IMR-90 (cell line): ENCODE results near the gene LBH. TPM values are rescaled to one million over a fixed set of nuclear protein-coding genes. Genes with fewer than 3 reads are reported as not detected.

Experiments used
- ATAC-seq: fragments of 200-7000 bp; cut with Tn5 transposase; 2 replicates; pipeline ENCODE4 v1.9.1; 2020; ENCODE audit warnings: low read depth, mild to moderate bottlenecking, moderate library complexity
- BruUV-seq: library from RNA; stranded (reverse); fragments of 400-500 nt; replicated peaks from 2 replicates; lab custom pipeline; 2021; lab: Mats Ljungman, UMichigan
- CTCF ChIA-PET: fragments of 300-600 bp; formaldehyde crosslinking; extraction: SDS; loops from one replicate; lab custom pipeline; 2021; ENCODE audit warnings: antibody characterized with exemption; lab: Yijun Ruan, JAX
- POLR2A ChIA-PET: fragments of 300-600 bp; sonication (Branson Sonifier 250); formaldehyde crosslinking; loops from one replicate; lab custom pipeline; 2022; ENCODE audit warnings: antibody characterized with exemption; ENCODE audit not compliant: unreplicated experiment; lab: Charles Lee
- DNase-seq: peaks from one replicate; pipeline ENCODE4 v3.0.0; 2013
- H2AFZ ChIP-seq: replicated peaks from 2 replicates; pipeline ENCODE3; 2013; ENCODE audit warnings: low read length, mild to moderate bottlenecking; ENCODE audit not compliant: poor library complexity
- H2AK5ac ChIP-seq: 2 replicates; pipeline ENCODE4 v1.6.1; 2013; ENCODE audit warnings: low read depth, low read length, inconsistent platforms
- H2AK9ac ChIP-seq: replicated peaks from 2 replicates; pipeline ENCODE3; 2013; ENCODE audit warnings: mild to moderate bottlenecking, low read depth, low read length, moderate library complexity; ENCODE audit not compliant: poor library complexity
- H2BK120ac ChIP-seq: 2 replicates; pipeline ENCODE4 v1.6.1; 2013; ENCODE audit warnings: low read depth, low read length, inconsistent platforms
- H2BK15ac ChIP-seq: 3 replicates; pipeline ENCODE4 v1.6.1; 2013; ENCODE audit warnings: low read depth, low read length, inconsistent platforms
- H2BK20ac ChIP-seq: 2 replicates; pipeline ENCODE4 v1.6.1; 2013; ENCODE audit warnings: low read depth, mild to moderate bottlenecking, inconsistent platforms, low read length, moderate library complexity
- H2BK5ac ChIP-seq: 2 replicates; pipeline ENCODE4 v1.6.1; 2013; ENCODE audit warnings: mild to moderate bottlenecking, low read depth, low read length, inconsistent platforms; ENCODE audit not compliant: poor library complexity, severe bottlenecking
- H3K14ac ChIP-seq: replicated peaks from 2 replicates; pipeline ENCODE4 v1.6.1; 2013; ENCODE audit warnings: low read depth, low read length, inconsistent platforms
- H3K18ac ChIP-seq: 2 replicates; pipeline ENCODE4 v1.6.1; 2013; ENCODE audit warnings: low read depth, low read length, control low read depth
- H3K23ac ChIP-seq: 2 replicates; pipeline ENCODE4 v1.6.1; 2013; ENCODE audit warnings: low read depth, low read length, inconsistent platforms
- H3K27ac ChIP-seq: 2 replicates; pipeline ENCODE4 v1.5.1; 2013; ENCODE audit warnings: mild to moderate bottlenecking, control low read depth, low read length; ENCODE audit not compliant: insufficient read depth
- H3K27me3 ChIP-seq: 2 replicates; pipeline ENCODE4 v1.6.1; 2013; ENCODE audit warnings: low read length; ENCODE audit not compliant: control insufficient read depth, insufficient read depth
- H3K36me3 ChIP-seq: 2 replicates; pipeline ENCODE4 v1.6.1; 2013; ENCODE audit warnings: low read length, mixed read lengths; ENCODE audit not compliant: control insufficient read depth, insufficient read depth
- H3K4ac ChIP-seq: 2 replicates; pipeline ENCODE4 v1.6.1; 2013; ENCODE audit warnings: low read depth, low read length, inconsistent platforms
- H3K4me1 ChIP-seq: 2 replicates; pipeline ENCODE4 v1.6.1; 2013; ENCODE audit warnings: low read length, mixed read lengths; ENCODE audit not compliant: control insufficient read depth, insufficient read depth
- H3K4me2 ChIP-seq: 2 replicates; pipeline ENCODE4 v1.6.1; 2013; ENCODE audit warnings: low read depth, mild to moderate bottlenecking, control low read depth, low read length, moderate library complexity
- H3K4me3 ChIP-seq: 2 replicates; pipeline ENCODE4 v1.5.1; 2013; ENCODE audit warnings: low read depth, mild to moderate bottlenecking, control low read depth, low read length, moderate library complexity; ENCODE audit not compliant: insufficient read depth
- H3K56ac ChIP-seq: 2 replicates; pipeline ENCODE4 v1.6.1; 2013; ENCODE audit warnings: low read length, inconsistent platforms; ENCODE audit not compliant: insufficient read depth; ENCODE audit errors: extremely low read depth
- H3K79me1 ChIP-seq, 2 experiments: 2 replicates each; pipeline ENCODE4 v1.6.1; 2013; ENCODE audit warnings: low read length in 2 of 2, inconsistent platforms in 1 of 2, low read depth in 1 of 2
- H3K9ac ChIP-seq: 2 replicates; pipeline ENCODE4 v1.6.1; 2013; ENCODE audit warnings: low read depth, low read length, control low read depth
- H3K9me1 ChIP-seq: 2 replicates; pipeline ENCODE4 v1.6.1; 2013; ENCODE audit warnings: low read length, inconsistent platforms; ENCODE audit not compliant: insufficient read depth
- H3K9me3 ChIP-seq: 2 replicates; pipeline ENCODE4 v1.6.1; 2013; ENCODE audit warnings: low read length; ENCODE audit not compliant: control insufficient read depth, insufficient read depth
- H4K20me1 ChIP-seq: 2 replicates; pipeline ENCODE4 v1.6.1; 2013; ENCODE audit warnings: low read length, inconsistent platforms; ENCODE audit not compliant: insufficient read depth
- H4K5ac ChIP-seq: 2 replicates; pipeline ENCODE4 v1.6.1; 2013; ENCODE audit warnings: mild to moderate bottlenecking, low read depth, low read length, control low read depth
- H4K8ac ChIP-seq, 2 experiments: 2 replicates each; pipeline ENCODE4 v1.6.1; 2013; ENCODE audit warnings: low read depth in 2 of 2, low read length in 2 of 2, control low read depth in 1 of 2, inconsistent platforms in 1 of 2
- H4K91ac ChIP-seq: 2 replicates; pipeline ENCODE4 v1.6.1; 2013; ENCODE audit warnings: low read depth, low read length, inconsistent platforms; ENCODE audit not compliant: insufficient read depth
- CEBPB ChIP-seq: IDR thresholded peaks from 2 replicates; pipeline ENCODE4 v1.6.1; 2012; ENCODE audit warnings: low read depth, low read length, improper control_type of control experiment
- CHD1 ChIP-seq: IDR thresholded peaks from 2 replicates; pipeline ENCODE4 v1.6.1; 2012; ENCODE audit warnings: low read depth, low read length, improper control_type of control experiment
- MXI1 ChIP-seq: IDR thresholded peaks from 2 replicates; pipeline ENCODE4 v1.6.1; 2012; ENCODE audit warnings: low read depth, mild to moderate bottlenecking, low read length, moderate library complexity, borderline replicate concordance
- NFE2L2 ChIP-seq: fragments of 150-350 bp; IDR thresholded peaks from 2 replicates; pipeline ENCODE4 v1.6.1; 2016; ENCODE audit warnings: low read depth, mild to moderate bottlenecking, low read length
- RAD21 ChIP-seq: IDR thresholded peaks from 2 replicates; pipeline ENCODE4 v1.6.1; 2012; ENCODE audit warnings: low read length, improper control_type of control experiment
- WGBS, 2 experiments: methylation state at CpG; one replicate each; pipeline versions ENCODE4 v1.1.5 to v1.1.7; 2013; ENCODE audit warnings: missing lambda C conversion rate in 2 of 2; ENCODE audit not compliant: insufficient read length in 1 of 2; ENCODE audit errors: extremely low coverage in 2 of 2; 5-methylcytosine and 5-hydroxymethylcytosine counted together
- dilution Hi-C: fragments of 300-500 bp; cut with HindIII; formaldehyde crosslinking; loops from one replicate; pipeline ENCODE4 v1.14.3; 2018; ENCODE audit warnings: low sequenced_read_pairs; ENCODE audit not compliant: unreplicated experiment
- in situ Hi-C: fragments of 300-500 bp; cut with MboI; formaldehyde crosslinking; loops from 3 replicates; pipeline ENCODE4 v1.14.3; 2019; ENCODE audit warnings: low sequenced_read_pairs, inconsistent platforms, mixed read lengths
- intact Hi-C: fragments of 100-400 bp; cut with micrococcal nuclease; formaldehyde crosslinking; loops from 2 replicates; pipeline ENCODE4 v1.10.0; 2022
- polyA plus RNA-seq, 3 experiments: library from polyadenylated mRNA; depleted of rRNA; stranded (reverse); fragments of >200 nt; gene quantifications; 2 replicates each; pipeline ENCODE4 v1.2.3, GENCODE V29; 2012; ENCODE audit warnings: low replicate concordance in 1 of 3
- total RNA-seq: library from RNA; depleted of rRNA; stranded (reverse); fragments of >200 nt; gene quantifications from 2 replicates; pipeline ENCODE4 v1.2.3, GENCODE V29; 2012
- TF ChIP-seq, protein P1 (sequence below): fragments of 150-350 bp; IDR thresholded peaks from 2 replicates; pipeline ENCODE4 v1.6.1; 2017; ENCODE audit warnings: mild to moderate bottlenecking, antibody characterized with exemption, low read length, low read depth

LBH gene
- total and polyA plus RNA-seq, 2 of the 4 experiments (the other 2 are of a cell fraction) = 158 to 202 TPM

DNA sequence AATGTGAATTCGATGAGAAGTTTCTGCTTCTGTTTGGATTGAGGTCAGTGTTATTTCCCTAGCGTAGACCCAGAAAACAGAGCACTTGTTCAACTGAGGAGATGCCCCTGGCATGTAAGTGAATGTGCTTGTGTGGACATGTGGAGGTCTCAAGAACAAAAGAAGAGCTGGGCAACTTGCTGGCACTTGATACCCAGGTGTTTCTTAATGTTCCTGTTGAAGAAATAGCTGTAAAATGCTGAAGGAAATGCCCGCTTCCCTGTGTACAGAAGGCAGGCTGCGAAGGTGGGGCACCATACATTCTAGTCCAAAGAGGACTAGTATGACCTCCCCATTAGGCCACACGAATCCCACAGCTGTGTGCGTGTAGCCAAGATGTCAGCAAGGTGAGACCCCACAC is 9.8 kb upstream of the LBH start:
- Histone ChIP-seq H4K8ac (no peak overlapping the region), H3K27ac (no peak overlapping the region), H3K27me3 (no peaks in the 10 kb centered on the region; the same call in 1 of the 2 replicates), H3K9me1 (peaks cover 10% of the 10 kb centered on the region), H3K4ac (no peak overlapping the region), H3K14ac (no peak overlapping the region), H3K36me3 (no peaks in the 10 kb centered on the region), H2BK15ac (no peak overlapping the region), H3K9ac (no peak overlapping the region), H2BK5ac (no peak overlapping the region), H4K20me1 (no peaks in the 10 kb centered on the region), H3K9me3 (no peaks in the 10 kb centered on the region), H2AK9ac (peak overlapping the region; percentile 34), H2AK5ac (no peak overlapping the region), H4K5ac (no peak overlapping the region), H3K4me1 (peaks cover 9% of the 10 kb centered on the region), H3K23ac (no peak overlapping the region), H2AFZ (no peak overlapping the region), H2BK120ac (no peak overlapping the region), H4K91ac (no peak overlapping the region), H3K56ac (no peak overlapping the region), H3K79me1 (peaks cover 5 to 6% of the 10 kb centered on the region in 2 experiments; a peak in 3 of 4 replicates), H3K4me2 (no peak overlapping the region), H3K18ac (no peak overlapping the region), H2BK20ac (no peak overlapping the region), H3K4me3 (no peak overlapping the region)
- dilution Hi-C loops = no loop called here
- intact Hi-C loops = no loop called here
- 100% methylated on average over 1 of the region's 6 CpGs; no CpG with 5 or more reads in 1 of the 2 experiments for WGBS, 2 experiments
- POLR2A ChIA-PET = no interaction called here
- DNase-seq = no peak
- CTCF ChIA-PET = interaction anchor here (1.1 to 1.7 kb wide), 2 partner anchors 57 to 490 kb away, joined by 3 to 6 read pairs; no protein-coding TSS in a partner anchor
- no peak for TF ChIP-seq RAD21
- TF ChIP-seq CHD1 = no peak
- no peak for TF ChIP-seq CEBPB
- TF ChIP-seq, protein P1, sequence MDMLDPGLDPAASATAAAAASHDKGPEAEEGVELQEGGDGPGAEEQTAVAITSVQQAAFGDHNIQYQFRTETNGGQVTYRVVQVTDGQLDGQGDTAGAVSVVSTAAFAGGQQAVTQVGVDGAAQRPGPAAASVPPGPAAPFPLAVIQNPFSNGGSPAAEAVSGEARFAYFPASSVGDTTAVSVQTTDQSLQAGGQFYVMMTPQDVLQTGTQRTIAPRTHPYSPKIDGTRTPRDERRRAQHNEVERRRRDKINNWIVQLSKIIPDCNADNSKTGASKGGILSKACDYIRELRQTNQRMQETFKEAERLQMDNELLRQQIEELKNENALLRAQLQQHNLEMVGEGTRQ = no peak
- no peak for TF ChIP-seq MXI1
- TF ChIP-seq NFE2L2 = no peak
- in situ Hi-C loops = loop anchor here (25.0 kb wide), 1 partner anchor 641 kb away; no protein-coding TSS in a partner anchor
- ATAC-seq = no peak
- BruUV-seq = no TSS peak
